Epithelial cell of proximal tubule (primary cell): ENCODE results near the gene XAB2. TPM values are rescaled to one million over a fixed set of nuclear protein-coding genes. Genes with fewer than 3 reads are reported as not detected.

Experiments
- DNase-seq: peaks from one replicate; pipeline ENCODE4 v3.0.0-alpha.2; 2011; ENCODE audit warnings: low read depth
- H3K4me3 ChIP-seq: 2 replicates; pipeline ENCODE4 v1.5.1; 2011; ENCODE audit warnings: low read depth, mild to moderate bottlenecking, low read length
- total RNA-seq: library from RNA; depleted of rRNA; stranded (reverse); fragments of >200 nt; gene quantifications from 2 replicates; pipeline ENCODE4 v1.2.3, GENCODE V29; 2015
- TF ChIP-seq, protein P1 (sequence below): conservative IDR thresholded peaks from 2 replicates; pipeline ENCODE4 v1.5.1; 2012; ENCODE audit warnings: low read depth, mild to moderate bottlenecking, low read length

Gene XAB2
- total RNA-seq, 1 donor from 2014 or later = 44.1 TPM

DNA sequence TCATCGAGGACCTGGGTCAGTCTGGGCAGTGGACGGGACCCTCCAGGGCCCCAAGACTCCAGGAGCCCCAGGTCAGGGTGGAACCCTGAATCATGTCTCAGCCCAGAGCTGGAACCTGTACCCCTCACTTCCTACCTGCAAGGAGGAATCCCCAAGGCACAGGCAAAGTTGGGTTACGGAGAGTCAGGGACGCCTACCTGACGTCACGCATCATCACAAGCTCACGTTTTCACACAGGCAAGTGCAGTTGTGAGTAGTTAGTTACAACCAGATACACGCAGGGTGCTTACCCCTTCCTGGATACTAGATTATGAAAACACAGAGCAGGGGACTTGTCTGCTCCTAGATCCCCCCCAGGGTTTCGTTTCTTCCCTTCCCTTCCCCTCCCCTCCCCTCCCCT is 41.4 kb upstream of the XAB2 start:
- TF ChIP-seq, protein P1, sequence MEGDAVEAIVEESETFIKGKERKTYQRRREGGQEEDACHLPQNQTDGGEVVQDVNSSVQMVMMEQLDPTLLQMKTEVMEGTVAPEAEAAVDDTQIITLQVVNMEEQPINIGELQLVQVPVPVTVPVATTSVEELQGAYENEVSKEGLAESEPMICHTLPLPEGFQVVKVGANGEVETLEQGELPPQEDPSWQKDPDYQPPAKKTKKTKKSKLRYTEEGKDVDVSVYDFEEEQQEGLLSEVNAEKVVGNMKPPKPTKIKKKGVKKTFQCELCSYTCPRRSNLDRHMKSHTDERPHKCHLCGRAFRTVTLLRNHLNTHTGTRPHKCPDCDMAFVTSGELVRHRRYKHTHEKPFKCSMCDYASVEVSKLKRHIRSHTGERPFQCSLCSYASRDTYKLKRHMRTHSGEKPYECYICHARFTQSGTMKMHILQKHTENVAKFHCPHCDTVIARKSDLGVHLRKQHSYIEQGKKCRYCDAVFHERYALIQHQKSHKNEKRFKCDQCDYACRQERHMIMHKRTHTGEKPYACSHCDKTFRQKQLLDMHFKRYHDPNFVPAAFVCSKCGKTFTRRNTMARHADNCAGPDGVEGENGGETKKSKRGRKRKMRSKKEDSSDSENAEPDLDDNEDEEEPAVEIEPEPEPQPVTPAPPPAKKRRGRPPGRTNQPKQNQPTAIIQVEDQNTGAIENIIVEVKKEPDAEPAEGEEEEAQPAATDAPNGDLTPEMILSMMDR = no peak
- no peak overlapping the region for H3K4me3 ChIP-seq
- DNase-seq = no peak

DNA sequence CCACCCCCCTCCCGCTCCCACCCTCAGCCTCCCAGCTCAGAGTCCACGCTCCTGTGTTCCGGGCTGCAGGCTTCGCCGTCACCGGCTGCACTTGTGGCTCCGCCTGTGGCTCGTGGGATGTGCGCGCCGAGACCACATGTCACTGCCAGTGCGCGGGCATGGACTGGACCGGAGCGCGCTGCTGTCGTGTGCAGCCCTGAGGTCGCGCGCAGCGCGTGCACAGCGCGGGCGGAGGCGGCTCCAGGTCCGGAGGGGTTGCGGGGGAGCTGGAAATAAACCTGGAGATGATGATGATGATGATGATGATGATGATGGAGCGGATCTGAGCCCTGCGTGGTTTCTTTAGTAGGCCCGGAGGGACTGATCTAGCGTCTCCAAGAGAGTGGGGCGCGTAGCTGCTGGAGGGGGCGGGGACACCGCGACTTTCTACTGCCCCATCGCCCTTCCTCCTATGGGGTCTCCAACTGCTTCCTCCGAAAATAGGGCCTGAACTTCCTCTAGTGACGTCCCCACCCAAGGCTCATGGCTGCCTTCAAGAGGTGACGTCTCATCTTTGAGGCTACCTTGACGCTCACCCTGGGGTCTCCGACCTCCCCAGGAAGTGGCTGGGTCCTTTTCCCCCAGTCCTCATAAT is 40.9 kb upstream of the XAB2 start:
- DNase-seq = no peak
- no peak overlapping the region for H3K4me3 ChIP-seq
- TF ChIP-seq, protein P1 = no peak

DNA sequence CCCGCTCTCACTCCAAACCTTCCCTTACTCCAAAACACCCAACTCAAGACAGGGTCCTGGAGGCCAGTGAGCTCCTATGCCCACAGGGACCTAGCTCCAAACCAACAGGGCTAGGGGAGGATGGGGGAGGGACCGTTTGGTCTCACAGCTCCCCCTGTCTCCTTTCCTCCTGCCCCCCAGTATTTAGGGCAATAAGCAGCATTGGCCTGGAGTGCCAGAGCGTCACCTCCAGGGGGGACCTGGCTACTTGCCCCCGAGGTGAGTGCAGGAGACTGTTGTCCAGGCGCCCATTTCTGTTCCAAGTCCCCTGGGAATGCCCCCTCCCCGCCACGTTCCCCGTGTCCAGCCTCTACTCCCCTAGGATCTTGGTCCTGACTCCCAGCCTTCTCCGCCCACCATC is 40.3 kb upstream of the XAB2 start:
- TF ChIP-seq, protein P1 = no peak
- no peak for DNase-seq
- H3K4me3 ChIP-seq = no peak overlapping the region

DNA sequence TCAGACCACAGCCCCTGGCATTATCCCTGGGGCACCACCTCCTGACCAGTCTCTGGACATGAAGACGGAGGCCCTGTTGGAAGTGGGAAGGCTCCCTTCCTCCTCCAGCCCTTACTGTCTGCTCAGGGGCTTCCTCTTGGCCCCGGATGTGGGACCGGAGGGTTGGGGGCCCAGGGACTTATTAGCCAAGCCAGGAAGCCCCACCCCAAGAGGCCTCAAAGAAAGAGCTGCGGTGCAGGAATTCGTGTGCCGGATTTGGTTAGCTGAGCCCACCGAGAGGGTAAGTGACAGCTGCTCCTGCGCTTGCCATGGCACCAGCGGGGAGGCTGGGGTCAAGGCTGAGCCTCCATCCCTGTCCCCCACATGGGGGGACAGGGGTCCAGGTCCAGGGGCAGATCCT is 39.5 kb upstream of the XAB2 start, which contains the start of gene RETN:
RETN (plus strand) TSS at position 208 of the 400 bp plus-strand sequence. CDS start 278 bp downstream, outside the sequence.
- DNase-seq = no peak
- H3K4me3 ChIP-seq = no peak within 1 kb of the TSS
- TF ChIP-seq, protein P1 = no peak

DNA sequence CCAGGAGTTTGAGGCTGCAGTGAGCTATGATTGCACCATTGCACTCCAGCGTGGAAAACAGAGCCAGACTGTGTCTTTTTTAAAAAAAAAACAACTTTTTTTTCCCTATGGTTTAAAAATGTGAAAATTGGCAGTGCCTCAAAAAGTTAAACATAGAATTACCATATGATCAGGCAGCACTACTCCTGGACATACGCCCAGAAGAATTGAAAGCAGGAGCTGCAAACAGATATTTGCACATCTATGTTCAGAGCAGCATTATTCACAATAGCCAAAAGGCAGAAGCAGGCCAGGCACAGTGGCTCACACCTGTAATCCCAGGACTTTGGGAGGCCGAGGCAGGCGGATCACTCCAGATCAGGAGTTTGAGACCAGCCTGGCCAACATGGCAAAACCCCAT is 35.7 kb upstream of the XAB2 start:
- DNase-seq = no peak
- TF ChIP-seq, protein P1 = no peak
- H3K4me3 ChIP-seq = no peak overlapping the region

DNA sequence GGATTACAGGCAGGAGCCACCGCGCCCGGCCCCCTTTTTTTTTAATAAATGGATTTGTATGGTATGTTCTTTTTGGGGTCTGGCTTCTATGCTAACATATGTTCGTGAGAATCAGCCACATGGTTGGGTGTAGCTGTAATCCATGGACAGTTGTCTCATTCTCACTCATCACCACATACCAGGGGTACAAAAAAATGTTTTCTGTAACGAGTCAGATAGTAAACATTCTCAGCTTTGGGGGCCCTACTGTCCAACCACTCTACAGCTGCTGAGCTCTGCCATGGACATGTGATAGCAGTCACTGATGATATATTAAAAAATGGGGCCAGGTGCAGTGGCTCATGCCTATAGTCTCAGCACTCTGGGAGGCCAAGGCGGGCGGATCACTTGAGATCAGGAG is 34.4 kb upstream of the XAB2 start:
- TF ChIP-seq, protein P1 = no peak
- no peak overlapping the region for H3K4me3 ChIP-seq
- no peak for DNase-seq

DNA sequence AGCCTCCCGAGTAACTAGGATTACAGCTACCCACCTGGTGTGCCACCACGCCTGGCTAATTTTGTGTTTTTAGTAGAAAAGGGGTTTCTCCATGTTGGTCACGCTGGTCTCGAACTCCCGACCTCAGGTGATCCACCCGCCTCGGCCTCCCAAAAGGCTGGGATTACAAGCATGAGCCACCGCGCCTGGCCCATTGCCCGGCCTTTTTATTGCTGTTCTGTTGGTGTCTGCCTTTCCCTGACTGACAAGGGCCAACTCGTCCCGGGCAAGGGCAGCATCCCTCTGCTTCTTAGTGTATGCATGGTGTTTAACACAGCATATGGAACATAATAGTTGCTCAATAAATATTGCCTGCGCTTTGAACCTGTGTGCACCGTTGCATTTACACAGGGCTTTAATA is 33.3 kb upstream of the XAB2 start:
- no peak overlapping the region for H3K4me3 ChIP-seq
- TF ChIP-seq, protein P1 = no peak
- no peak for DNase-seq
